ENCODE results near the gene GIPC3.
"Not testable (repeated sequence)": the region's sequence is repeated elsewhere in the genome, so short reads cannot be mapped to it uniquely, and the experiment has no call there.

Gene GIPC3

GRCh38 chr19:3620145-3620816 lies 35.0 kb downstream of the GIPC3 start:
- no peak for DNase-seq

GRCh38 chr19:3620817-3621547 lies 35.7 kb downstream of the GIPC3 start:
- no peak for DNase-seq

GRCh38 chr19:3621689-3622088 lies 36.4 kb downstream of the GIPC3 start:
- no peak for DNase-seq

GRCh38 chr19:3622224-3622623 lies 36.9 kb downstream of the GIPC3 start:
- DNase-seq = no peak

- DNase-seq = no peak
Observed at GRCh38 chr19:3623716-3624115, 38.4 kb downstream of the GIPC3 start.

GRCh38 chr19:3625996-3626472 lies 40.8 kb downstream of the GIPC3 start:
- DNase-seq = no peak

GRCh38 chr19:3626473-3627350 lies 41.4 kb downstream of the GIPC3 start, which contains the start of gene CACTIN:
Gene CACTIN (minus strand): TSS chr19:3626790. CDS start chr19:3626762, 28 bp downstream.
- DNase-seq = peak; percentile 98

- no peak for DNase-seq
Observed at GRCh38 chr19:3627351-3627723, 42.1 kb downstream of the GIPC3 start.

- not testable (repeated sequence) for DNase-seq
Observed at GRCh38 chr19:3628766-3629165, 43.5 kb downstream of the GIPC3 start.

GRCh38 chr19:3631053-3631861 lies 46.0 kb downstream of the GIPC3 start:
- no peak for DNase-seq

- no peak for DNase-seq
Observed at GRCh38 chr19:3632098-3632497, 46.8 kb downstream of the GIPC3 start.

GRCh38 chr19:3632739-3633558 lies 47.7 kb downstream of the GIPC3 start:
- no peak for DNase-seq

GRCh38 chr19:3633559-3633988 lies 48.3 kb downstream of the GIPC3 start:
- DNase-seq = no peak

GRCh38 chr19:3634496-3635045 lies 49.3 kb downstream of the GIPC3 start:
- DNase-seq = no peak

GRCh38 chr19:3636506-3636905 lies 51.2 kb downstream of the GIPC3 start:
- no peak for DNase-seq

GRCh38 chr19:3636962-3637361 lies 51.7 kb downstream of the GIPC3 start:
- no peak for DNase-seq

- no peak for DNase-seq
Observed at GRCh38 chr19:3637621-3638020, 52.3 kb downstream of the GIPC3 start.

- DNase-seq = no peak
Observed at GRCh38 chr19:3638208-3639193, 53.2 kb downstream of the GIPC3 start.

- DNase-seq = no peak
Observed at GRCh38 chr19:3639479-3639878, 54.2 kb downstream of the GIPC3 start.
